Thoracic aorta (tissue), 2 donors: ENCODE results near the gene UAP1L1. TPM values are rescaled to one million over a fixed set of nuclear protein-coding genes. Genes with fewer than 3 reads are reported as not detected.
"Not testable (repeated sequence)": the region's sequence is repeated elsewhere in the genome, so short reads cannot be mapped to it uniquely, and the experiment has no call there.

Experiments
- ATAC-seq: fragments of 150-250 bp; one replicate; pipeline ENCODE4 v1.8.0; 2017; ENCODE audit warnings: low read depth; ENCODE audit not compliant: insufficient number of reproducible peaks, low FRiP score
- DNase-seq: peaks from one replicate; pipeline ENCODE4 v3.0.0-alpha.2; 2020; ENCODE audit warnings: low spot score
- H3K27ac ChIP-seq, 2 donors: fragments of 200-600 bp; sonication (generic); 1 replicate in 1 of 2; 2 replicates in 1 of 2; pipeline ENCODE4 v1.5.1; 2016; ENCODE audit warnings: mild to moderate bottlenecking in 2 of 2, moderate library complexity in 2 of 2
- H3K27me3 ChIP-seq: fragments of 200-600 bp; sonication (generic); replicated peaks from 2 replicates; pipeline ENCODE4 v1.6.0; 2016; ENCODE audit warnings: mild to moderate bottlenecking; ENCODE audit not compliant: insufficient read depth
- H3K36me3 ChIP-seq: fragments of 200-600 bp; sonication (generic); one replicate; pipeline ENCODE4 v1.5.1; 2016
- H3K4me1 ChIP-seq, 2 donors: fragments of 200-600 bp; sonication (generic); 1 replicate in 1 of 2; 2 replicates in 1 of 2; pipeline versions ENCODE4 v1.5.1 to v1.6.0; 2016; ENCODE audit warnings: low read depth in 2 of 2, mild to moderate bottlenecking in 1 of 2; ENCODE audit not compliant: control insufficient read depth in 1 of 2
- H3K4me3 ChIP-seq: fragments of 200-600 bp; sonication (generic); 2 replicates; pipeline ENCODE4 v1.5.1; 2016; ENCODE audit warnings: mild to moderate bottlenecking
- H3K9me3 ChIP-seq: fragments of 200-600 bp; sonication (generic); 2 replicates; pipeline ENCODE4 v1.5.1; 2016
- total RNA-seq, 2 donors: library from RNA; depleted of rRNA; stranded (reverse); fragments of >200 nt; gene quantifications; one replicate each; pipeline versions ENCODE4 v1.1.0 to v1.2.3, GENCODE V29; 2016
- TF ChIP-seq, protein P1 (sequence below): fragments of 200-600 bp; sonication (generic); IDR thresholded peaks from one replicate; pipeline ENCODE4 v1.5.1; 2019; ENCODE audit warnings: antibody characterized with exemption

The UAP1L1 gene
- total RNA-seq, 2 donors from 2014 or later = 9.6 to 11.4 TPM

DNA sequence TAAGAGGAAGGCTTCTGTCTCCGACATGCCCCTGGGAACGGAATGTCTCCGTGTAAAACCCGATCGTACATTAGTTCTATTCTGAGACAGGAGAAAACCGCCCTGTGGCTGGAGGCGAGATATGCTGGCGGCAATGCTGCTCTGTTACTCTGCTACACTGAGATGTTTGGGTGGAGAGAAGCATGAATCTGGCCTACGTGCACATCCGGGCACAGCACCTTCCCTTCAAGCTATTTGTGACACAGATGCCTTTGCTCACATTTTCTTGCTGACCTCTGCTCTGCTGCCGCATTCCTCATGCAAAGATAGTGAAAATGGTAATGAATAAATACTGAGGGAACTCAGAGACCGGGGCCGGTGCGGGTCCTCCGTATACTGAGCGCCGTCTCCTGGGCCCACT, 39.4 kb downstream of the UAP1L1 start:
- TF ChIP-seq, protein P1, sequence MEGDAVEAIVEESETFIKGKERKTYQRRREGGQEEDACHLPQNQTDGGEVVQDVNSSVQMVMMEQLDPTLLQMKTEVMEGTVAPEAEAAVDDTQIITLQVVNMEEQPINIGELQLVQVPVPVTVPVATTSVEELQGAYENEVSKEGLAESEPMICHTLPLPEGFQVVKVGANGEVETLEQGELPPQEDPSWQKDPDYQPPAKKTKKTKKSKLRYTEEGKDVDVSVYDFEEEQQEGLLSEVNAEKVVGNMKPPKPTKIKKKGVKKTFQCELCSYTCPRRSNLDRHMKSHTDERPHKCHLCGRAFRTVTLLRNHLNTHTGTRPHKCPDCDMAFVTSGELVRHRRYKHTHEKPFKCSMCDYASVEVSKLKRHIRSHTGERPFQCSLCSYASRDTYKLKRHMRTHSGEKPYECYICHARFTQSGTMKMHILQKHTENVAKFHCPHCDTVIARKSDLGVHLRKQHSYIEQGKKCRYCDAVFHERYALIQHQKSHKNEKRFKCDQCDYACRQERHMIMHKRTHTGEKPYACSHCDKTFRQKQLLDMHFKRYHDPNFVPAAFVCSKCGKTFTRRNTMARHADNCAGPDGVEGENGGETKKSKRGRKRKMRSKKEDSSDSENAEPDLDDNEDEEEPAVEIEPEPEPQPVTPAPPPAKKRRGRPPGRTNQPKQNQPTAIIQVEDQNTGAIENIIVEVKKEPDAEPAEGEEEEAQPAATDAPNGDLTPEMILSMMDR = no peak
- Histone ChIP-seq H3K9me3 (no peaks in the 10 kb centered on the region), H3K36me3 (peaks cover 5% of the 10 kb centered on the region), H3K27ac (no peak overlapping the region), H3K4me3 (no peak overlapping the region), H3K4me1 (peaks cover 5 to 19% of the 10 kb centered on the region in 2 donors), H3K27me3 (no peaks in the 10 kb centered on the region)
- DNase-seq = no peak
- no peak for ATAC-seq

DNA sequence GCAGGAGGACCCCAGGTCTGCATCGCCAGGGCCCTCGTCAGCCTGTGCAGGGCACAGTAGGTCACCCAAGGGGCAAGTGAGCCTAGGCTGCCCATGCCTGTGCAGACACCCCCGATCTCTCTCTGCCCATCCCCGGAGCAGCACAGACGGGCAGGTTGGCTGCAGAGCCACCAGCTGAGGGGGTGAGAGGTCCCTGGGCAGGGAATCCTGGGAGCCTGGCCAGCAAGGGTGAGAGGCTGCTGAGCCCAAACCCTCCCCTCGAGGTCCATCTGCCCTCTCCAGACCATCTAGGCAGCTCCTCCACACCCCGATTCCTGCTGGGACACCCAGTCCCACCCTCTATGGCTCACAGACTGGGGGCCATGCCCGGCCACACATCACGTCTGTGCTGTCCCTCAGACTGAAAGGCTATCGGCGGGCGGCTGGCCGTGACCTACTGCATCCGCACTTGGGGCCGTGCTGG, 40.0 kb downstream of the UAP1L1 start:
- DNase-seq = no peak
- TF ChIP-seq, protein P1 = no peak
- no peaks in the 10 kb centered on the region for H3K27me3 ChIP-seq
- H3K36me3 ChIP-seq = peaks cover 4% of the 10 kb centered on the region
- ATAC-seq = no peak
- peaks cover 5 to 19% of the 10 kb centered on the region in 2 donors for H3K4me1 ChIP-seq
- no peaks in the 10 kb centered on the region for H3K9me3 ChIP-seq
- H3K4me3 ChIP-seq = no peak overlapping the region
- H3K27ac ChIP-seq = no peak overlapping the region

DNA sequence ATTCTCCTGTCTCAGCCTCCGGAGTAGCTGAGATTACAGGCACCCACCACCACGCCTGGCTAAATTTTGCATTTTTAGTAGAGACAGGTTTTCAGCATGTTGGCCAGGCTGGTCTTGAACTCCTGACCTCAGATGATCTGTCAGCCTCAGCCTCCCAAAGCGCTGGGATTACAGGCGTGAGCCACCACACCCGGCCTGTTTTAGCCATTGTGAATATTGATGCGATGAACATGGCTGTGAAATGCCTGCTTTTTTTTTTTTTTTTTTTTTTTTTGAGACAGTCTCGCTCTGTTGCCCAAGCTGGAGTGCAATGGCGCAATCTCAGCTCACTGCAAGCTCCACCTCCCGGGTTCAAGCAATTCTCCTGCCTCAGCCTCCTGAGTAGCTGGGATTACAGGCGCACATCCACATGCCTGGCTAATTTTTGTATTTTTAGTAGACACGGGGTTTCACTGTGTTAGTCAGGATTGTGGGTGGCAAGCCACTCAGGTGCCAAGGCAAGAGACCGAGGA, 40.8 kb downstream of the UAP1L1 start:
- H3K9me3 ChIP-seq, H3K4me3 ChIP-seq, ATAC-seq, H3K27me3 ChIP-seq, H3K27ac ChIP-seq, DNase-seq, H3K36me3 ChIP-seq: not testable (repeated sequence)
- H3K4me1 ChIP-seq = peaks cover 5 to 19% of the 10 kb centered on the region in 2 donors

DNA sequence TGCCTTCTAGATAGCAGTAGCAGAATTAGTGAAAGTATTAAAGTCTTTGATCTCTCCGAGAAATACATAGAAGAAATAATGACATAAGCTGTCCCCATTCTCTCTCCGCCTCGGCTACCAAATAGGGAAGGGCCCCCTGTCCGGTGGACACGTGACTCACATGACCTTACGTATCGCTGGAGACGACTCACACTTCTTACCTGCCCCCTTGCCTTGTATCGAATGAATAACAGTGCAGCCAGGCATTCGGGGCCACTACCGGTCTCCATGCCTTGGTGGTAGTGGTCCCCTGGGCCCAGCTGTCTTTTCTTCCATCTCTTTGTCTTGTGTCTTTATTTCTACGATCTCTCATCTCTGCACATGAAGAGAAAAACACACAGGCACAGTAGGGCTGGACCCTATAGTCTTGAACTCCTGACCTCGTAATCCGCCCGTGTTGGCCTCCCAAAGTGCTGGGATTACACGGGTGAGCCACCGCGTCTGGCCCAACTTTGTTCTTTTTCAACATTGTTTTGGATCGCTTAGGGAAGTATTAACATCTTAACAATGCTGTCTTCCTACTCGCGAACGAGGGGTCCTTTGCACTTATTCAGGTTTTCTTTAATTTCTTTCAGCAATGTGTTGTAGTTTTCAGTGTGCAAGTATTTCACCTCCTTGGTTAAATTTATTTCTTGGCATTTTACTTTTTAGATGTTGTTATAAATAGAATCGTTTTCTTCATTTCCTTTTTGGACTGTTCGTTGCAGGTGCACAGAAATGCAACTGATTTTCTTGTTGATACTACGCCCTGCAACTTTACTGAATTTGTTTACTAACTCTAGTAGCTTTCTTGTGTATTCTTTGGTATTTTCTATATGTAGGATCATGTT, 44.8 kb downstream of the UAP1L1 start:
- not testable (repeated sequence) for DNase-seq, H3K36me3 ChIP-seq, H3K27me3 ChIP-seq, H3K27ac ChIP-seq, H3K4me1 ChIP-seq, H3K4me3 ChIP-seq, ATAC-seq, H3K9me3 ChIP-seq

DNA sequence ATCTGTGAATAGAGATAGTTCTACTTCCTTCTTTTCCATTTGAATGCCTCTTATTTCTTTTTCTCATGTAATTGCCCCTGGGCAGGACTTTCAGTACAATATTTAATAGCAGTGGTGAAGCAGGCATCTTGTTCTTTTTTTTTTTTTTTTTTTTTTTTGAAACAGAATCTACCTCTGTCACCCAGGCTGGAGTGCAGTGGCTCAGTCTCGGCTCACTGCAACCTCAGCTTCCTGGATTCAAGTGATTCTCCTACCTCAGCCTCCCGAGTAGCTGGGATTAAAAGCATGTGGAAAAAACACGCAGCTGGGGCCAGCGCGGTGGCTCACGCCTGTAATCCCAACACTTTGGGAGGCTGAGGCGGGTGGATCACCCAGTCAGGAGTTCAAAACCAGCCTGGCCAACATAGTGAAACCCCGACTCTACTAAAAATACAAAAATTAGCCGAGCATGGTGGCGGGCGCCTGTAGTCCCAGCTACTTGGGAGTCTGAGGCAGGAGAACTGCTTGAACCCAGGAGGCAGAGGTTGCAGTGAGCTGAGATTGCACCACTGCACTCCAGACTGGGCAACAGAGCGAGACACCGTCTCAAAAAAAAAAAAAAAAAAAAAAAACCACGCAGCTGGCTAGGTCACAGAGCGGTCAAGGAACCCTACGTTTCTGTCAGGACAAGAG, 45.6 kb downstream of the UAP1L1 start:
- H3K4me1 ChIP-seq = peaks cover 9 to 12% of the 10 kb centered on the region in 2 donors
- not testable (repeated sequence) for H3K36me3 ChIP-seq, H3K27ac ChIP-seq, DNase-seq, H3K9me3 ChIP-seq, H3K4me3 ChIP-seq, ATAC-seq, H3K27me3 ChIP-seq

DNA sequence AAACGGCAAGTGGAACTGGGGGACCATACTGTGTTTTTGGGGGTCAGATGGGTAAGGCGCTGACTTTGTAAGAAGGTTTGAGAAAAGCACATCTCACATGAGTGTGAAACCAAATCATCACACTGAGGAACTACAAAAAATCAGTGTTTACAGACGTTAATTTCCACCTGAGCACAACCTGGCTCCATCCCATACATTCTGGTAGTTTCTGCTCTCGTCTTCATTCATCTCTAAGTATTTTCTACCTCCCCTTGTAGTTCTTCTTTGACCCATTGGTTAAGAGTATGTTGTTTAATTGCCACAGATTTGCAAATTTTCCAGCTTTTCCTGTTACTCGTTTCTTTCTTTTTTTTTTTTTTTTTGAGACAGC, 46.1 kb downstream of the UAP1L1 start:
- TF ChIP-seq, protein P1 = no peak
- Histone ChIP-seq H3K9me3 (no peaks in the 10 kb centered on the region), H3K4me3 (no peak overlapping the region), H3K27me3 (no peaks in the 10 kb centered on the region), H3K36me3 (no peaks in the 10 kb centered on the region), H3K4me1 (peaks cover 14 to 17% of the 10 kb centered on the region in 2 donors), H3K27ac (no peak overlapping the region)
- ATAC-seq (no peak), DNase-seq (no peak)

DNA sequence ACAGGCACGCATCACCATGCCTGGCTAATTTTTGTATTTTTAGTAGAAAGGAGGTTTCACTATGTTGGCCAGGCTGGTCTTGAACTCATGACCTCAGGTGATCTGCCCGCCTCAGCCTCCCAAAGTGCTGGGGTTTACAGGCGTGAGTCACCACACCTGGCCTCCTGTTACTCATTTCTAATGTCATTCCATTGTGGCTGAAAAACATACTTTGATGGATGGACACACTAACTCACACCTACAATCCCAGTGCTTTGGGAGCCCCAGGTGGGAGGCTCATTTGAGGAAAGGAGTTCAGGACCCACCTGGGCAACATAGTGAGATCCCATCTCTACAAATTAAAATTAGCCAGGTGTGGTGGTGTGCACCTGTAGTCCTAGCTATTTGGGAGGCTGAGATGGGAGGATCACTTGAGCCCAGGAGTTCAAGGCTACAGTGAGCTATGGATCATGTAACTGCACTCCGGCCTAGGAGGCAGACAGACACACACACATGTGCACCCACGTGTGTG, 46.7 kb downstream of the UAP1L1 start:
- H3K9me3 ChIP-seq, H3K36me3 ChIP-seq, DNase-seq, H3K4me3 ChIP-seq, H3K27ac ChIP-seq, ATAC-seq, H3K27me3 ChIP-seq: not testable (repeated sequence)
- peaks cover 18 to 23% of the 10 kb centered on the region in 2 donors for H3K4me1 ChIP-seq
